Nephron (organoid): ENCODE measurements around the gene MGAT5.

Experiments used
- H3K27ac Mint-ChIP-seq, 3 experiments: 2 replicates each; pipeline ENCODE4 v1.8.0; 2020; ENCODE audit warnings: mixed read lengths in 3 of 3, mild to moderate bottlenecking in 2 of 3, moderate library complexity in 1 of 3
- H3K27me3 Mint-ChIP-seq: 2 replicates; pipeline ENCODE4 v1.8.0; 2021; ENCODE audit warnings: low read depth, mild to moderate bottlenecking, moderate library complexity, mixed read lengths
- H3K36me3 Mint-ChIP-seq: 2 replicates; pipeline ENCODE4 v1.8.0; 2020; ENCODE audit warnings: low read depth, mixed read lengths
- H3K4me1 Mint-ChIP-seq: 2 replicates; pipeline ENCODE4 v1.8.0; 2020; ENCODE audit warnings: mixed read lengths
- H3K4me3 Mint-ChIP-seq, 3 experiments: 2 replicates each; pipeline ENCODE4 v1.8.0; 2020; ENCODE audit warnings: mild to moderate bottlenecking in 3 of 3, mixed read lengths in 3 of 3, moderate library complexity in 2 of 3
- H3K9me3 Mint-ChIP-seq: 2 replicates; pipeline ENCODE4 v1.8.0; 2020; ENCODE audit warnings: mixed read lengths
- CTCF ChIP-seq, 3 experiments: fragments of 200-600 bp; sonication (generic); IDR thresholded peaks; one replicate each; pipeline ENCODE4 v1.5.0; 2021; ENCODE audit warnings: antibody characterized with exemption in 3 of 3; ENCODE audit not compliant: unreplicated experiment in 3 of 3

Gene MGAT5

GRCh38 chr2:134244587-134244986 is 9.3 kb upstream of the MGAT5 start:
- Mint-ChIP-seq H3K4me1 (peaks cover 23% of the 10 kb centered on the region), H3K27ac (peak overlapping the region in 1 of 3 experiments; percentile 40), H3K36me3 (no peaks in the 10 kb centered on the region), H3K9me3 (no peaks in the 10 kb centered on the region), H3K27me3 (no peaks in the 10 kb centered on the region), H3K4me3 (no peak overlapping the region)
- no peak for TF ChIP-seq CTCF (IDR thresholded peaks at IDR 0.05; ENCODE audit: unreplicated experiment in 3 of 3)

DNA sequence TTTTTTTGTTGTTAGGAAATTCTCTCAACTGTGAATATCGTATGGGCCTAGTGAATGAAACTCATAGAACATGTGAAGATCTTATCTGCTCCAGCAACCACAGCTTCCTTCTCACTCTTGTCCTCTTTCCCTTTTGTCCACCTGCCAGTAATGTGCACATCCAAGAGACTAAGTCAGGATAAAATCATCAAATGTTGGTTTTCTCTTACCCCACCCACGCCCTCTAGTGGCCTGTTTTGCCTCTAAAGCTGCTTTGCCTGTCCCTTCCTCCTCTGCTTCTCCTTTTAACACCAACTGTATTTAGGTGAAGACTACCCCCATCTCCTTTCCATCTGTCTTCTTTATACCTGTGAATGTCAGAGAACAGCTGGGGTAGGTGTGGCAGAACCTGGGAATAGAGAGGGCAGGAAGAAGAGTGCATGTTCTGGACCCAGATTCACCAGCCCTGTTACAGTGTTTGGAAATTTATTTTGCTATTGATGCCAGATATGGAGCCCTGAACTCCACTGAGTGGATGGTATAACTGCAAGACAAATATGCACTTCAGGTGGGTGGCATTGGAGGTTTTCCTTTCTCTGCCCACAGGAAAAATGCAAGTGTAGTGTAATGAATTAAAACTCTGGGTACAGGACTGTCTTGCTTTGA is 8.4 kb upstream of the MGAT5 start:
- no peaks in the 10 kb centered on the region for H3K9me3 Mint-ChIP-seq
- H3K36me3 Mint-ChIP-seq: no peaks in the 10 kb centered on the region
- H3K4me3 Mint-ChIP-seq: no peak overlapping the region
- H3K4me1 Mint-ChIP-seq: peaks cover 20% of the 10 kb centered on the region
- peak; percentile 62 to 70 (median 66) for TF ChIP-seq CTCF (IDR thresholded peaks at IDR 0.05; ENCODE audit: unreplicated experiment in 3 of 3)
- H3K27ac Mint-ChIP-seq: peak overlapping the region in 2 of 3 experiments; percentile 21
- no peaks in the 10 kb centered on the region for H3K27me3 Mint-ChIP-seq

GRCh38 chr2:134246154-134246874 is 7.6 kb upstream of the MGAT5 start:
- Mint-ChIP-seq H3K36me3 (no peaks in the 10 kb centered on the region), H3K4me1 (peaks cover 20% of the 10 kb centered on the region), H3K9me3 (no peaks in the 10 kb centered on the region), H3K4me3 (peak overlapping the region in 1 of 3 experiments; percentile 3), H3K27ac (peak overlapping the region in 2 of 3 experiments; percentile 50 to 77), H3K27me3 (no peaks in the 10 kb centered on the region)
- TF ChIP-seq CTCF (IDR thresholded peaks at IDR 0.05; ENCODE audit: unreplicated experiment in 3 of 3): no peak

- TF ChIP-seq CTCF (IDR thresholded peaks at IDR 0.05; ENCODE audit: unreplicated experiment in 3 of 3): no peak
- H3K27ac Mint-ChIP-seq: no peak overlapping the region
- no peaks in the 10 kb centered on the region for H3K9me3 Mint-ChIP-seq
Observed at GRCh38 chr2:134247679-134248078, 6.2 kb upstream of the MGAT5 start.

GRCh38 chr2:134248913-134249312 is 5.0 kb upstream of the MGAT5 start:
- H3K27me3 Mint-ChIP-seq: no peaks in the 10 kb centered on the region
- H3K4me3 Mint-ChIP-seq: no peak overlapping the region
- H3K27ac Mint-ChIP-seq: peak overlapping the region in 1 of 3 experiments; percentile 33
- no peaks in the 10 kb centered on the region for H3K9me3 Mint-ChIP-seq
- peaks cover 25% of the 10 kb centered on the region for H3K4me1 Mint-ChIP-seq
- peaks cover 2% of the 10 kb centered on the region for H3K36me3 Mint-ChIP-seq
- no peak for TF ChIP-seq CTCF (IDR thresholded peaks at IDR 0.05; ENCODE audit: unreplicated experiment in 3 of 3)

More at GRCh38 chr2:134247679-134248078, 6.2 kb upstream of the MGAT5 start:
- H3K4me3 Mint-ChIP-seq: no peak overlapping the region
- H3K27me3 Mint-ChIP-seq: no peaks in the 10 kb centered on the region
- peaks cover 25% of the 10 kb centered on the region for H3K4me1 Mint-ChIP-seq
- H3K36me3 Mint-ChIP-seq: no peaks in the 10 kb centered on the region
